ENCODE measurements around the gene TFDP1.

Gene TFDP1

GRCh38 chr13:113653264-113654174 lies 69.0 kb downstream of the TFDP1 start:
- no peak for DNase-seq

DNA sequence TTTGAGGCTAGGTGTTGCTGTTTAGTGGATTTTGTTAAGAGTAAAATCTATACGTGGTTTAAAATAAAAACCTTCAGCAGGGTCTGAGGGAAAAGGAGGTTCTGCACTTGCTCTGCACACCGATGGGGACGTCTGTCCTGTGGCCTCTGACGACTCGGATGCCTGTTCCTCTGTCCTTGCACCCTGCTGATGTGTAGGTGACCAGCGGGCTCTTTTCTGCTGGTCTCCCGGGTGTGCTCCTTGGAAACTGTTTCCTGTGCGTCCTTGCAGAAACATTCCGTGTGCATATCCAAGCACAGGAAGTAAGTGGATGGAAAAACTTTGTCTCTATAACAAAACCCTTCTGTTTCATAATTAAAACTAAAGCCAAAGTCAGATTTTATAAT lies 69.6 kb downstream of the TFDP1 start:
- no peak for DNase-seq

DNA sequence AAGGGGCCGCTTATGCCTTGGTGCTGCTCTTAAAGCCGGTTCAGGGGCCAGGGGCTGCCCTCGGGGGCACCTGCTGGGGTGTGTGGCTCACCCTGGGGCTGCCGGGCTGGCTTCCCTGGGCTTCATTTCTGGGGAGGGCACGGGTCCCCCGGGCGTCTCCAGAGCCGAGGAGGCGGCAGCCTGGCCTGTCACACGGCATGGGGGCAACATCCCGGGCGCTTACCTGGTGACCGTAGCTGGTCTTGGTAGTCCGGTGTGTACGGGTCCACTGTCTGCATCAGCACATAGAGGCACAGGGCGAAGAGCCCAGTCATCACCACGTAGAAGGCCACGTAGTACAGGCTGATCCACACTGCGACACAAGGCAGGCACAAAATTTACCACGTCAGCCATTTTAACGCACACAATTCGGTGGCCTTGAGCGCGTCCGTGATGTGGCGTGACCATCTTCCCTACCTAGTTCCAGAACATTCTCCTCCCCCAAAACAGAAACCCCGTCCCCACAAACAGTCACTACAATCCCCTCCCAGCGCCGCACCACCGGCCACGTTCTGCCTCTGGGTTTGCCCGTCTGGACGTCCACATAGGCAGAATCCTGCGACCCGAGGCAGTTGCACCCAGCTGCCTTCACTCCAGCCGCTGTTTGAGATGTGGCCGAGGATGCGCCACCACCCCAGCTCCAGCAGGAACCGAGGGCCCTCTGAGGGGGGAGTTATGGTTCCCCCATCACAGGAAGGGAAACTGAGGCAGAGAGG lies 70.2 kb downstream of the TFDP1 start:
- no peak for DNase-seq

GRCh38 chr13:113655346-113656002 lies 70.9 kb downstream of the TFDP1 start:
- DNase-seq = no peak

- no peak for DNase-seq
Observed at GRCh38 chr13:113656003-113656588, 71.5 kb downstream of the TFDP1 start.

GRCh38 chr13:113656831-113657671 lies 72.5 kb downstream of the TFDP1 start:
- DNase-seq = no peak

DNA sequence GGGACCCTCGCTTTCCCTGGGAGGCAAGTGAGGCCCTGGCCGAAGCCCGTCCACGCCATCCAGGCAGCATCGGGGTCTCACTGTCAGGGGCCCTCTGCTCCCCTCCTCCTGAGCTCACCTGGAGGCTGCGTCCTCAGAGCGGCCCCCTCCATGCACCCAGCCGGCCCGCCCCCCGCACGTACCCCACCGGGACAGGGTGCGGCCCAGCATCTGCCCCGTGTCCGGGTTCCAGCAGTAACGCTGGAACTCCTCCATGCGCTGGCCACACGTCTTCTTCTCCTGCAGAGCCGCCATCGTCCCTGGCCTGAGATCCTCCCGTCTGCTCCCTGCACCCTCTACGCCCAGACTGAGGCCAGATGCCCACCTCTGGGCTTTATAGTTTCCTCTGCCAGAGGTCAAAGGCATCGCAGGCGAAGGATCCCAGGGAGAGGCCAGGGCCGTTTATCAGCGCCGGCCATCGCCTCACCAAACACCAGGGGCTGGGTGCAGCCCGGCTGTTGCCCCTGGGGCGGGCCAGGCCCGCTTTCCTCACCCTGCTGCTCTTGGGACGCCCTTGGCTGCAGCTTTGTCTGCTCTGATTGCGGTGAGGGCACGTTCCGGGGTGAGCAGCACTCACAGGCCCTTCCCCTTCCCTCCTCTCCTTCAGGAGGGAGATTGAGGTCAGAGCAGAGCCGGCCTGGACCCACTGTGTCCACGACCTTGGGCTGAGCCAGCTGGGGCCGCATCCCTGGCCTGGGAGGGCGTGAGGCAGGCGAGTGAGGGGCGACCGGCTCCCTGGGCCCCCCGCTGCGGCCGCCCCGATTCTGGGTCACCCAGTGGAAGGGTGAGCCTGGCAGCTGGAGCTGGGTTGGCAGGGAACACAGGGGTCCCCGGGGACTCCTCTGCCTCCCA lies 73.5 kb downstream of the TFDP1 start, which contains the start of gene ATP4B:
Gene ATP4B (minus strand): TSS at position 348 of the 891 bp plus-strand sequence. CDS start 54 bp downstream, at position 294.
- DNase-seq = no peak

DNA sequence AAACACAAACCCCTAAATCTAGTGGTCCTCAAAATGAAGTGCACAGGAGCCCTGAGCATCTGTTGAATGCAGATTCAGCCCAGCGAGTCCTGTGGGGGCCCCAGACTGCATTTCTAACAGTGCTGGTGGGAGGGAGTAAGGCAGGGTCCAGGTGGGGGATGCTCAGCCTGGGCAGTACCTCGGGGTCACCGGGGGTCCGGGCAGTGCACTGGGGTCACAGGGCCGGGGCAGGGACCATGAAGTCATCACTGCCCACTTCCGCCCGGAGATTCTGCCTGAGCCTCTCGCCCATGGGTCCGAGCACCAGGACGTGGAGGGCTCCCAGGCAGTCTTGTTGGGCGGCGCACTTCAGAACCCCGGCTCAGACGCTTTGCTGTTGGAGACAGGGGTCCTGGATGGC lies 74.3 kb downstream of the TFDP1 start:
- DNase-seq = no peak

GRCh38 chr13:113659337-113659736 lies 74.8 kb downstream of the TFDP1 start:
- DNase-seq = no peak

DNA sequence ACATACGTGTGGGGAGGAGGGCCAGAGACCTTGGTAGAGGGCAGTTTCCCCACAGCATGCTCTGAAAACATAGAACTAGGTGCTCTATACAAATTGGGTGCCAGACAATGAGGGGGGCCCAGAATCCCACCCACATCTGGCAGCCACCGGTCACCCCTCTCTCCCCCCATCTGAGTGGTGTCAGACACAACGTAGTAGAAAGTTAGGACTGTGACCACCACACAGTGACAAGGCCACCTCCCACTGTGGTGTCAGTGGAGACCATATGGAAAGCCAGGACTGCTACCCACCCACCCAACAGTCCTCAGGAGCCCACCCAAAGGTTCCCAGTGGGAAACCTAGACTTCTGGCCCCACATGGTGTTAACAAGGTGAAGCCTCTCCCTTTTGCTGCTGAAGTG lies 75.5 kb downstream of the TFDP1 start:
- no peak for DNase-seq

- DNase-seq = no peak
Observed at GRCh38 chr13:113661509-113661908, 77.0 kb downstream of the TFDP1 start.

DNA sequence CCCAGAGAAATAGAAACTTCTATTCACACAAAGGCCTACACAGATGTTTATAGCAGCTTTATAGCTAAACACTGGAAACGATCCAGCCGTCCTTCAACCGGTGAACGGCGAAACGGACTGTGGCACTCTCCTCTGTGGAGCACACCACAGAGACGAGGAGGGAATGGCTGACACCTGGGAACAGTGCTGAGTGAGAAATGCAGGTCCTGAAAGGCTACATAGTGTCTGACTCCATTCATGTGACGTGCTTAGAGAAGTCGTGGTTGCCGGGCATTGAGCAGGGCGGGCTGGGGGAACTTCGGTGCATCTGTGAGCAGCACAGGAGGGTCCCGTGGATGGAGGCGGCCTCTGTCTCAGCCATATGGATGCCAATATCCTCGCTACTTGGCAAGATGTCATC lies 79.4 kb downstream of the TFDP1 start:
- DNase-seq = no peak

DNA sequence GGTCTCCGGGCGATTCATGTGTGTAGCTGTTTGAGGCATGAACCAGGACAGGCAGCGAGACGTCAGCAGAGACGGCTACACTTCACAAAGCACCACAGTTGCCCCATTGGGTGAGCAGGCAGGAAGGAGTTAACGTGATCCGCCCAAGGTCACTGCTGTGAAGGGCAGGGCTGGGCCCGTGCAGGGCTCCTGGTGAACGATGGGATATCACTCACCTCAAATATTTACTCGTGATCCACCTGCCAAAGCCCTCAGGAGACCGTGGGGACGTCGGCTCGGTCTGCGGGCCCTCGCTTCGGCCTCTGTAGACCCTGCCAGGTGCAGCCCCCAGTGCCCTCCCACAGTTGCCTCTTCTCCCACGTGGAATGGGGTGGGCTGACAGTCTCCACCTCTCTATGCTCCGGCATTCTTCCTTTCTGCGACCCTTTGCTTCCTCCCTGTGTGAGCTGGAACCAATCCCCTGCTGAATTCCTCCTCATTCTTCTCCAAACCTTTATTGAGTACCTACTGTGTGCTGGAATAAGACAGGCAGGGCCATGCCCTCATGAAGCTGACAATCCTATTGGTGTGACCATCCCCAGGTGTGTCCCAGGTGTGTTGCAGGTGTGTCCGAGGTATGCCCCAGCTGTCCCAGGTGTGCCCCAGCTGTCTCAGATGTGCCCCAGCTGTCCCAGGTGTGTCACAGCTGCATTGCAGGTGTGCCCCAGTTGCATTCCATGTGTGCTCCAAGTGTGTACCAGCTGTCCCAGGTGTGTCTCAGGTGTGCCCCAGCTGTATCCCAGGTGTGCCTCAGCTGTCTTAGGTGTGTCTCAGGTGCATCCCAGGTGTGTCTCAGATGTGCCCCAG lies 80.4 kb downstream of the TFDP1 start:
- DNase-seq = no peak

- no peak for DNase-seq
Observed at GRCh38 chr13:113665597-113666328, 81.2 kb downstream of the TFDP1 start.

GRCh38 chr13:113666329-113666670 lies 81.7 kb downstream of the TFDP1 start:
- no peak for DNase-seq

- DNase-seq = no peak
Observed at GRCh38 chr13:113666951-113667701, 82.6 kb downstream of the TFDP1 start, which contains the start of gene GRK1. TSS of gene GRK1 (plus strand) at chr13:113667219. CDS start at chr13:113667387, 168 bp downstream.

GRCh38 chr13:113667771-113668490 lies 83.4 kb downstream of the TFDP1 start:
- no peak for DNase-seq

GRCh38 chr13:113668491-113668971 lies 84.0 kb downstream of the TFDP1 start:
- no peak for DNase-seq

Data from NCI-H526 (cell line).